Smooth muscle cell (in vitro differentiated cells): ENCODE results near the gene MORN5. TPM values are rescaled to one million over a fixed set of nuclear protein-coding genes. Genes with fewer than 3 reads are reported as not detected.
A peak's percentile ranks its signal among the peaks of the same experiment; 100 is the strongest.

Experiments used
- DNase-seq: peaks from one replicate; lab custom pipeline; 2025; ENCODE audit not compliant: unreplicated experiment; lab: John Stamatoyannopoulos, UW
- H2AFZ ChIP-seq: fragments of 200-600 bp; sonication (generic); 2 replicates; pipeline ENCODE4 v1.6.0; 2016; ENCODE audit warnings: antibody characterized with exemption, low read depth, mild to moderate bottlenecking
- H3F3A ChIP-seq: fragments of 200-600 bp; sonication (generic); 2 replicates; pipeline ENCODE4 v1.6.0; 2017; ENCODE audit warnings: antibody characterized with exemption, low read depth
- H3K27ac ChIP-seq: fragments of 200-600 bp; sonication (generic); 2 replicates; pipeline ENCODE4 v1.5.1; 2016; ENCODE audit warnings: low read depth, mild to moderate bottlenecking
- H3K27me3 ChIP-seq: fragments of 200-600 bp; sonication (generic); 2 replicates; pipeline ENCODE4 v1.6.1; 2016; ENCODE audit warnings: low read depth, mild to moderate bottlenecking
- H3K36me3 ChIP-seq: fragments of 200-600 bp; sonication (generic); 2 replicates; pipeline ENCODE4 v1.5.1; 2016; ENCODE audit warnings: low read depth
- H3K4me1 ChIP-seq: fragments of 200-600 bp; sonication (generic); 2 replicates; pipeline ENCODE4 v1.5.1; 2016; ENCODE audit warnings: low read depth
- H3K4me2 ChIP-seq: fragments of 200-600 bp; sonication (generic); 2 replicates; pipeline ENCODE4 v1.6.0; 2016; ENCODE audit warnings: mild to moderate bottlenecking
- H3K4me3 ChIP-seq: fragments of 200-600 bp; sonication (generic); 2 replicates; pipeline ENCODE4 v1.5.1; 2016; ENCODE audit warnings: mild to moderate bottlenecking
- H3K79me2 ChIP-seq: fragments of 200-600 bp; sonication (generic); 2 replicates; pipeline ENCODE4 v1.6.0; 2016; ENCODE audit warnings: low read depth, mild to moderate bottlenecking
- H3K9ac ChIP-seq: fragments of 200-600 bp; sonication (generic); 2 replicates; pipeline ENCODE4 v1.6.0; 2016; ENCODE audit warnings: low read depth
- H3K9me3 ChIP-seq: fragments of 200-600 bp; sonication (generic); replicated peaks from 2 replicates; pipeline ENCODE4 v1.5.1; 2016; ENCODE audit warnings: low read depth
- H4K20me1 ChIP-seq: fragments of 200-600 bp; sonication (generic); 2 replicates; pipeline ENCODE4 v1.6.0; 2016; ENCODE audit warnings: low read depth
- CTCF ChIP-seq: fragments of 200-600 bp; sonication (generic); IDR thresholded peaks from 2 replicates; pipeline ENCODE4 v1.5.1; 2017; ENCODE audit warnings: borderline replicate concordance, mild to moderate bottlenecking, antibody characterized with exemption; ENCODE audit not compliant: insufficient read depth, poor library complexity, severe bottlenecking
- WGBS: methylation state at CpG from one replicate; pipeline ENCODE4 v1.1.7; 2016; ENCODE audit warnings: low lambda C conversion rate; 5-methylcytosine and 5-hydroxymethylcytosine counted together
- polyA plus RNA-seq: library from polyadenylated mRNA; unstranded; fragments of >200 nt; fragmentation: Nextera tagmentation; extraction: Ambion mirVana; gene quantifications from 2 replicates; pipeline ENCODE4 v1.2.1, GENCODE V29; 2016
- total RNA-seq: library from RNA; depleted of rRNA; stranded (reverse); fragments of >200 nt; gene quantifications from 2 replicates; pipeline ENCODE4 v1.2.3, GENCODE V29; 2014

The MORN5 gene
- total and polyA plus RNA-seq, 2 experiments from 2014 or later = not detected

GRCh38 chr9:122212473-122213004, 52.8 kb downstream of the MORN5 start:
- 78% methylated on average over 7 of the region's 7 CpGs for WGBS
- no peaks in the 10 kb centered on the region for H4K20me1 ChIP-seq
- H3F3A ChIP-seq = no peaks in the 10 kb centered on the region
- no peaks in the 10 kb centered on the region for H3K4me1 ChIP-seq
- H3K27ac ChIP-seq = no peak overlapping the region
- H3K79me2 ChIP-seq = no peaks in the 10 kb centered on the region
- H3K36me3 ChIP-seq = no peaks in the 10 kb centered on the region
- DNase-seq = no peak
- no peak overlapping the region for H3K9ac ChIP-seq
- no peak overlapping the region for H3K4me3 ChIP-seq
- TF ChIP-seq CTCF = no peak
- no peak overlapping the region for H3K4me2 ChIP-seq
- no peak overlapping the region for H2AFZ ChIP-seq
- no peaks in the 10 kb centered on the region for H3K9me3 ChIP-seq
- peaks cover 91% of the 10 kb centered on the region for H3K27me3 ChIP-seq

GRCh38 chr9:122213102-122213588, 53.4 kb downstream of the MORN5 start:
- Histone ChIP-seq H3K27me3 (peaks cover 92% of the 10 kb centered on the region), H3F3A (no peaks in the 10 kb centered on the region), H2AFZ (no peak overlapping the region), H3K27ac (no peak overlapping the region), H3K4me2 (peak overlapping the region; percentile 84), H3K4me3 (peak overlapping the region; percentile 48), H3K4me1 (no peaks in the 10 kb centered on the region), H3K36me3 (no peaks in the 10 kb centered on the region), H3K9me3 (no peaks in the 10 kb centered on the region), H4K20me1 (no peaks in the 10 kb centered on the region), H3K79me2 (no peaks in the 10 kb centered on the region), H3K9ac (no peak overlapping the region)
- WGBS = 51% methylated on average over 15 of the region's 20 CpGs
- no peak for TF ChIP-seq CTCF
- no peak for DNase-seq

- DNase-seq = no peak
Measured at GRCh38 chr9:122213589-122214413, 54.1 kb downstream of the MORN5 start.

More at GRCh38 chr9:122213589-122214413, 54.1 kb downstream of the MORN5 start:
- H4K20me1 ChIP-seq = no peaks in the 10 kb centered on the region
- WGBS = 3% methylated on average over 82 of the region's 93 CpGs
- no peak overlapping the region for H3K27ac ChIP-seq
- no peaks in the 10 kb centered on the region for H3F3A ChIP-seq
- TF ChIP-seq CTCF = no peak
- H3K4me2 ChIP-seq = peak overlapping the region; percentile 84
- H3K9ac ChIP-seq = no peak overlapping the region
- H3K4me1 ChIP-seq = peaks cover 1% of the 10 kb centered on the region
- no peak overlapping the region for H2AFZ ChIP-seq
- H3K36me3 ChIP-seq = no peaks in the 10 kb centered on the region
- H3K27me3 ChIP-seq = peaks cover 96% of the 10 kb centered on the region
- H3K9me3 ChIP-seq = no peaks in the 10 kb centered on the region
- no peaks in the 10 kb centered on the region for H3K79me2 ChIP-seq
- H3K4me3 ChIP-seq = peak overlapping the region; percentile 48
